ENCODE results near the gene KRTAP10-8.

KRTAP10-8 gene

GRCh38 chr21:44581158-44581557 is 30.7 kb upstream of the KRTAP10-8 start:
- in situ Hi-C loops (cut with HindIII; ENCODE audit: low sequenced_read_pairs): no loop called here
- DNase-seq (ENCODE audit: low read depth, low spot score): no peak
- no peak overlapping the region for H3K4me3 ChIP-seq (ENCODE audit: low read depth, low read length)
- TF ChIP-seq, protein P1, sequence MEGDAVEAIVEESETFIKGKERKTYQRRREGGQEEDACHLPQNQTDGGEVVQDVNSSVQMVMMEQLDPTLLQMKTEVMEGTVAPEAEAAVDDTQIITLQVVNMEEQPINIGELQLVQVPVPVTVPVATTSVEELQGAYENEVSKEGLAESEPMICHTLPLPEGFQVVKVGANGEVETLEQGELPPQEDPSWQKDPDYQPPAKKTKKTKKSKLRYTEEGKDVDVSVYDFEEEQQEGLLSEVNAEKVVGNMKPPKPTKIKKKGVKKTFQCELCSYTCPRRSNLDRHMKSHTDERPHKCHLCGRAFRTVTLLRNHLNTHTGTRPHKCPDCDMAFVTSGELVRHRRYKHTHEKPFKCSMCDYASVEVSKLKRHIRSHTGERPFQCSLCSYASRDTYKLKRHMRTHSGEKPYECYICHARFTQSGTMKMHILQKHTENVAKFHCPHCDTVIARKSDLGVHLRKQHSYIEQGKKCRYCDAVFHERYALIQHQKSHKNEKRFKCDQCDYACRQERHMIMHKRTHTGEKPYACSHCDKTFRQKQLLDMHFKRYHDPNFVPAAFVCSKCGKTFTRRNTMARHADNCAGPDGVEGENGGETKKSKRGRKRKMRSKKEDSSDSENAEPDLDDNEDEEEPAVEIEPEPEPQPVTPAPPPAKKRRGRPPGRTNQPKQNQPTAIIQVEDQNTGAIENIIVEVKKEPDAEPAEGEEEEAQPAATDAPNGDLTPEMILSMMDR (IDR thresholded peaks at IDR 0.05; ENCODE audit: low read depth, low read length): no peak

DNA sequence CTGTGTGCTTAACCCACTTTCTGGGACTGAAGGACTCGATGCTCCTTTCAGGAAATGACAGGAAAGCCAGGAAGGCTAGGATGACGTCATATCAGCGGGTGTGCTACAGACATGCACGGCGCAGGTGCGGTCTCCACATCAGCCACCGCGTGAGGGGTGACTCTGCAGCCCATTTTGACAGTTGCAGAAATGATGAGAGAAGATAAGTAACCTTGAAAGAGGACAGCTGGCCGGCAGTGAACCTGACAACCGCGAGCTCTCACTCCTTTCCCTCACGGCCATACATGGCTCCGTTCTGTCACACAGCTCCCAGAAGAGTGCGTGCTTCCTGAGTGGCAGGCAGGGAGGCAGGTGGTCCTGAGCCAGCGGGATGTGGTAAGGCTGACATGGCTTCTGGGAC is 29.8 kb upstream of the KRTAP10-8 start:
- H3K4me3 ChIP-seq (ENCODE audit: low read depth, low read length): no peak overlapping the region
- no peak for DNase-seq (ENCODE audit: low read depth, low spot score)
- TF ChIP-seq, protein P1 (IDR thresholded peaks at IDR 0.05; ENCODE audit: low read depth, low read length): no peak
- in situ Hi-C loops (cut with HindIII; ENCODE audit: low sequenced_read_pairs): no loop called here

DNA sequence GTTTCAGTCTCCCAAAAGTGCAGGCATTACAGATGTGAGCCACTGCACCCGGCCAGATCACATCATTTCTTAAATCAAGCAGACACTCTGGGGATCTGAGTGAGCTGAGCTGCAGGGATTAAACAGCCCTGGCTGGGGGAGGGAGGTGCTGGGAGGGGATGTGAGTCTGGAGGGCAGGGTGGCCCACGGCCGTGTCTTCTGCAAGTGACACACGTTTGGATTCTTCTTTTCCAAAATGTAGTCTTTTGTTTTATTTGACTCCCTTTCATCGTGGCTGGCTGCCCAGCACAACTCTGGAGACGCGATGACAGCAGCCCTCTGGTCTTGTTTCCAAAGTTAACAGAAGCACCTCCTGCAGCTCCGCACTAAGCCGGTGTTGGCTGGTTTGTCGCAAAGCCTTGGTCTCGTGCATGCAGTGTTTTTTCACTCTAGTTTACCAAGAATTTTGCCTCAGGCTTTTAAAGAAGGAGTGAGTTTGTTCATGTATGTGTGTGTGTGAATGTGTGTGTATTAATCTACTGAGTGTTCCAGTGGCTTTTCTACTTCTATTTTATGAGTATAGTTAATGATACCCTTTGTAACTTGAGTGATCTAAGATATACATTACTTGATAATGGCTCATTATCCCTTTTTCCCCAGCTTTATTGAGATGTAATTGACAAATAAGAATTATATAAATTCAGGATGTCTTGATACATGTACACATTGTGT is 28.6 kb upstream of the KRTAP10-8 start:
- in situ Hi-C loops (cut with HindIII; ENCODE audit: low sequenced_read_pairs): no loop called here
- no peak for DNase-seq (ENCODE audit: low read depth, low spot score)
- H3K4me3 ChIP-seq (ENCODE audit: low read depth, low read length): no peak overlapping the region
- TF ChIP-seq, protein P1 (IDR thresholded peaks at IDR 0.05; ENCODE audit: low read depth, low read length): no peak

- DNase-seq (ENCODE audit: low read depth, low spot score): no peak
- no peak overlapping the region for H3K4me3 ChIP-seq (ENCODE audit: low read depth, low read length)
- TF ChIP-seq, protein P1 (IDR thresholded peaks at IDR 0.05; ENCODE audit: low read depth, low read length): no peak
- in situ Hi-C loops (cut with HindIII; ENCODE audit: low sequenced_read_pairs): no loop called here
Measured at GRCh38 chr21:44583800-44584147, 28.1 kb upstream of the KRTAP10-8 start.

DNA sequence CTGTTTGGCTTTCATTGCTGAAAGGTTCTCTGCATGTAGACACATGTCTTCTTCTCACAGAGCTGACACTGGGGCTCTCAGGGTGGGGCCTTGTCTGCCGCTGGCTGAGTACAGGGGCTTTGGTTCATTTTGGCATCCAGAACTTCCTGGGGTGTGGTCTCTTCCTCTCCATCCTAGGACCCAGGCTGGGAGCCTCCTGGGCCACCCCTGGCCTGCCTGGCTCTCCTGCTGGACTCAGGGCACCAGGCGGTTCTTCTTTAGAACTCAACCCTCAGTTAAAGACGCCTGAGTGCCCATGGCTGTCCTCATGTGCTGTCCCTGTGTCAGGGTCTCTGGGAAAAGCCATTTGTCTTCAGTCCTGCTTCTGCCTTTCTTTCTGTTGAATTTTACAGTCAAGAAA is 26.0 kb upstream of the KRTAP10-8 start:
- TF ChIP-seq, protein P1 (IDR thresholded peaks at IDR 0.05; ENCODE audit: low read depth, low read length): no peak
- in situ Hi-C loops (cut with HindIII; ENCODE audit: low sequenced_read_pairs): no loop called here
- DNase-seq (ENCODE audit: low read depth, low spot score): no peak

DNA sequence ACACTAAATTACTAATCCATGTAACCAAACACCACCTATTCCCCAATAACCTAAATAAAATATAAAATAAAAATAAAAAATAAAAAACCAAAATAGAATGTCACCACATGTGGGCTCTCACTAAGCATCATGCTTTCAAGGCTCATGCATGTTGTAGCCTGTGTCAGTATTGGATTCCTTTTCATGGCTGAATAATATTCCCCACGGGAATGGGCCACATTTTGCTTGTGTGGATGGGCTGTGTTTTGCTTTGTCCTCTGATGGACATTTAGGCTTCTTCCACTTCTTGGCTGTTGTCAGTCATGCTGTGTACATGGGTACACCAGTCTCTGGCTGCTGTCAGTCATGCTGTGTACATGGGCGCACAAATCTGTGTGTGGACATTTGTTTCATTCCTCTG is 22.8 kb upstream of the KRTAP10-8 start:
- TF ChIP-seq, protein P1 (IDR thresholded peaks at IDR 0.05; ENCODE audit: low read depth, low read length): no peak

More for the DNA sequence above, 26.0 kb upstream of the KRTAP10-8 start:
- H3K4me3 ChIP-seq (ENCODE audit: low read depth, low read length): no peak overlapping the region

More for the DNA sequence above, 22.8 kb upstream of the KRTAP10-8 start:
- H3K4me3 ChIP-seq (ENCODE audit: low read depth, low read length): no peak overlapping the region
- DNase-seq (ENCODE audit: low read depth, low spot score): no peak
- in situ Hi-C loops (cut with HindIII; ENCODE audit: low sequenced_read_pairs): no loop called here

All from astrocyte of the spinal cord (primary cell).